Measurements from ENCODE around the gene SLC27A1. TPM values are rescaled to one million over a fixed set of nuclear protein-coding genes. Genes with fewer than 3 reads are reported as not detected.
"Not testable (repeated sequence)": the region's sequence is repeated elsewhere in the genome, so short reads cannot be mapped to it uniquely, and the experiment has no call there.

SLC27A1 gene
- total RNA-seq, 1 experiment from 2014 or later = 8.9 TPM

DNA sequence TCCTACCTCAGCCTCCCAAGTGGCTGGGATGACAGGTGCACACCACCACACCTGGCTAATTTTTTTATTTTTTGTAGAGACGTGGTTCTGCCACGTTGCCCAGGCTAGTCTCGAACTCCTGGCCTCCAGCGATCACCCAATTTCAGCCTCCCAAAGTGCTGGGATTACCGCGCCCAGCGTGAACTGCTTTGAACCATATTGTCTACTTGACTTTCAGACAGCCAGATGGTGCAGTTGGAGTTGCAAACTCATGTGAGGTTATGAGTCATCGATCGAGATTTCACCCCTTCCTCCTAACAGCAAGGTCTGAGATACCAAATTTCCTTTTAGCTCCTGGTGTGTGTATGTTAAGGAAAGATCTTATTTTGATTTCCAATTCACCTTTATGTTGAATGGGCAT lies 2.7 kb downstream of the SLC27A1 start:
- intact Hi-C loops (cut with micrococcal nuclease) = no loop called here
- Histone ChIP-seq H3K4me2 (ENCODE audit: low read length) (no peak overlapping the region), H3F3A (ENCODE audit: low read length, unreplicated experiment) (no peaks in the 10 kb centered on the region), H3K9me2 (replicated peaks; ENCODE audit: low read length) (no peaks in the 10 kb centered on the region), H3K79me2 (ENCODE audit: low read length) (peaks cover 7% of the 10 kb centered on the region; the same call in 1 of the 2 replicates), H3K36me3 (ENCODE audit: low read depth, low read length) (no peaks in the 10 kb centered on the region), H3K4me3 (ENCODE audit: low read length) (no peak overlapping the region), H3K27ac (ENCODE audit: low read length) (no peak overlapping the region), H3K27me3 (ENCODE audit: low read length) (no peaks in the 10 kb centered on the region), H3K4me1 (ENCODE audit: insufficient read depth, low read length) (peaks cover 24% of the 10 kb centered on the region), H4K20me1 (ENCODE audit: low read length) (no peaks in the 10 kb centered on the region), H3K9ac (ENCODE audit: low read length) (no peak overlapping the region), H3K9me3 (ENCODE audit: low read length) (no peaks in the 10 kb centered on the region), H2AFZ (ENCODE audit: low read length) (no peak overlapping the region)
- no peak for TF ChIP-seq EZH2phosphoT487 (IDR thresholded peaks at IDR 0.05; ENCODE audit: borderline replicate concordance, low read length)
- TF ChIP-seq, protein P1, sequence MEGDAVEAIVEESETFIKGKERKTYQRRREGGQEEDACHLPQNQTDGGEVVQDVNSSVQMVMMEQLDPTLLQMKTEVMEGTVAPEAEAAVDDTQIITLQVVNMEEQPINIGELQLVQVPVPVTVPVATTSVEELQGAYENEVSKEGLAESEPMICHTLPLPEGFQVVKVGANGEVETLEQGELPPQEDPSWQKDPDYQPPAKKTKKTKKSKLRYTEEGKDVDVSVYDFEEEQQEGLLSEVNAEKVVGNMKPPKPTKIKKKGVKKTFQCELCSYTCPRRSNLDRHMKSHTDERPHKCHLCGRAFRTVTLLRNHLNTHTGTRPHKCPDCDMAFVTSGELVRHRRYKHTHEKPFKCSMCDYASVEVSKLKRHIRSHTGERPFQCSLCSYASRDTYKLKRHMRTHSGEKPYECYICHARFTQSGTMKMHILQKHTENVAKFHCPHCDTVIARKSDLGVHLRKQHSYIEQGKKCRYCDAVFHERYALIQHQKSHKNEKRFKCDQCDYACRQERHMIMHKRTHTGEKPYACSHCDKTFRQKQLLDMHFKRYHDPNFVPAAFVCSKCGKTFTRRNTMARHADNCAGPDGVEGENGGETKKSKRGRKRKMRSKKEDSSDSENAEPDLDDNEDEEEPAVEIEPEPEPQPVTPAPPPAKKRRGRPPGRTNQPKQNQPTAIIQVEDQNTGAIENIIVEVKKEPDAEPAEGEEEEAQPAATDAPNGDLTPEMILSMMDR (conservative IDR thresholded peaks at IDR 0.05; ENCODE audit: low read depth, low read length) = no peak
- no peak for TF ChIP-seq EZH2 (IDR thresholded peaks at IDR 0.05; ENCODE audit: low read length, unreplicated experiment)
- no TSS peak for BruUV-seq (replicated peaks)
- DNase-seq (peak; percentile 58), ATAC-seq (no peak)
- POLR2A ChIA-PET (ENCODE audit: unreplicated experiment) = no interaction called here
- CTCF ChIA-PET = no interaction called here

DNA sequence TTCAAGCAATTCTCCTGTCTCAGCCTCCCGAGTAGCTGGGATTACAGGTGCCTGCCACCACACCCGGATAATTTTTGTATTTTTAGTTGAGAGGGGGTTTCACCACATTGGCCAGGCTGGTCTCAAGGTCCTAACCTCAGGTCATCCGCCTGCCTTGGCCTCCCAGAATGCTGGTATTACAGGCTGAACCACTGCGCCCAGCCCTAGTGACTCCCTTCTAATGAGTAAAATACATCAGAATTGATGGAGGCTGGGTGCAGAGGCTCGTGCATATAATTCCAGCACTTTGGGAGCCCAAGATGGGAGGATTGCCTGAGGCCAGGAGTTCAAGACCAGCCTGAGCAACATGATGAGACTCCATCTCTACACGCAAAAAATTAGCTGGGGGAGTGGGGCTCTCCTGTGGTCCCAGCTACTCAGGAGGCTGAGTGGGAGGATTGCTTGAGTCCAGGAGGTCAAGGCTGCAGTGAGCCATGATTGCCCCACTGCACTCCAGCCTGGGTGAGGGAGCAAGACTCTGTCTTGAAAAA lies 4.8 kb downstream of the SLC27A1 start:
- CTCF ChIA-PET, ATAC-seq: not testable (repeated sequence)

DNA sequence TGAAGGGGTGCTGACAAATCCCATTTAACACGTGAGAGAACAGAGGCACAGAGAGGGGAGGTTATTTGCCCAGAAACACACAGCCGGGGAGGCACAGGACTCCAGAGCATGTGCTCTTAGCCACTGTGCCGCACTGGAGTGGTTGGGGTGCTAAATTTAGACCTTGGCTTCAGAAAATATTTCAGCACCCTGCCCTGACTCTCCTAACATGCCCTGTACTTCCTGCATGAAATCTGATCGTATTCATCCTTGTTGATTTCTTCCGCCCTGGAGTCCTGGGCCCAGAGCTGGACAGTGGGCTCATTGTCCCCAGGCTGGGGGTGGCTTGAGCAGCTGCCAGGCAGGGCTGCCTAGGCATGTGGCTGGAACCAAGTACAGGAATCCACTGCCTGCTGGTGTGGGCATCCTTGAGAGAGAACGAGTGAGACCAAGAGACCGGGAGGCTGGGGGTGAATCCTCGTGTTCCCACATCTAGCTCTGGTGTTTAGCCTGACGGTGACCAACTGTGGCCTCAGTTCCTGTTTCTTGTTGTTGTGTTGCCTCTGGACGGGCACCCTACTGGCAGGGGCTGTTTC lies 5.3 kb downstream of the SLC27A1 start:
- Histone ChIP-seq H3K27me3 (ENCODE audit: low read length) (no peaks in the 10 kb centered on the region), H3K4me1 (ENCODE audit: insufficient read depth, low read length) (peaks cover 15% of the 10 kb centered on the region), H3K4me3 (ENCODE audit: low read length) (no peak overlapping the region), H3K79me2 (ENCODE audit: low read length) (peaks cover 7% of the 10 kb centered on the region; the same call in 1 of the 2 replicates), H3K9ac (ENCODE audit: low read length) (no peak overlapping the region), H4K20me1 (ENCODE audit: low read length) (no peaks in the 10 kb centered on the region), H3K9me3 (ENCODE audit: low read length) (no peaks in the 10 kb centered on the region), H3K9me2 (replicated peaks; ENCODE audit: low read length) (no peaks in the 10 kb centered on the region), H3K4me2 (ENCODE audit: low read length) (peak overlapping the region; percentile 17; the same call in 1 of the 2 replicates), H3K36me3 (ENCODE audit: low read depth, low read length) (no peaks in the 10 kb centered on the region), H2AFZ (ENCODE audit: low read length) (no peak overlapping the region), H3F3A (ENCODE audit: low read length, unreplicated experiment) (no peaks in the 10 kb centered on the region), H3K27ac (ENCODE audit: low read length) (peak overlapping the region; percentile 44)
- peak; percentile 65 for DNase-seq
- TF ChIP-seq EZH2phosphoT487 (IDR thresholded peaks at IDR 0.05; ENCODE audit: borderline replicate concordance, low read length) = no peak
- TF ChIP-seq, protein P1 (conservative IDR thresholded peaks at IDR 0.05; ENCODE audit: low read depth, low read length) = no peak
- no peak for TF ChIP-seq EZH2 (IDR thresholded peaks at IDR 0.05; ENCODE audit: low read length, unreplicated experiment)
- POLR2A ChIA-PET (ENCODE audit: unreplicated experiment) = interaction anchor here (0.6 kb wide), 1 partner anchor 12 kb away, joined by 3 read pairs; no protein-coding TSS in a partner anchor
- peak; percentile 72 for ATAC-seq
- intact Hi-C loops (cut with micrococcal nuclease) = no loop called here
- BruUV-seq (replicated peaks) = no TSS peak
- CTCF ChIA-PET = no interaction called here

More for the DNA sequence above, 4.8 kb downstream of the SLC27A1 start:
- H3K4me2 ChIP-seq (ENCODE audit: low read length) = peak overlapping the region; percentile 17; the same call in 1 of the 2 replicates
- H3F3A ChIP-seq (ENCODE audit: low read length, unreplicated experiment); H3K9me2 ChIP-seq (replicated peaks; ENCODE audit: low read length); H3K4me3 ChIP-seq (ENCODE audit: low read length); H2AFZ ChIP-seq (ENCODE audit: low read length); H3K9me3 ChIP-seq (ENCODE audit: low read length); H3K36me3 ChIP-seq (ENCODE audit: low read depth, low read length); H3K9ac ChIP-seq (ENCODE audit: low read length); intact Hi-C loops (cut with micrococcal nuclease); H3K27me3 ChIP-seq (ENCODE audit: low read length); BruUV-seq (replicated peaks); H3K79me2 ChIP-seq (ENCODE audit: low read length); H4K20me1 ChIP-seq (ENCODE audit: low read length); DNase-seq: not testable (repeated sequence)
- POLR2A ChIA-PET (ENCODE audit: unreplicated experiment) = interaction anchor here (0.6 kb wide), 1 partner anchor 11 kb away, joined by 3 read pairs; no protein-coding TSS in a partner anchor
- peaks cover 15% of the 10 kb centered on the region for H3K4me1 ChIP-seq (ENCODE audit: insufficient read depth, low read length)
- H3K27ac ChIP-seq (ENCODE audit: low read length) = peak overlapping the region; percentile 44
